Parathyroid adenoma (tissue), 2 donors: ENCODE data around the gene FUOM.
"Not testable (repeated sequence)": the region's sequence is repeated elsewhere in the genome, so short reads cannot be mapped to it uniquely, and the experiment has no call there.

ENCODE experiments used
- H2AFZ ChIP-seq: fragments of 300-600 bp; sonication (generic); one replicate; pipeline ENCODE4 v1.7.0; 2017; ENCODE audit warnings: antibody characterized with exemption, mild to moderate bottlenecking
- H3K27ac ChIP-seq: fragments of 300-600 bp; sonication (generic); one replicate; pipeline ENCODE4 v1.7.0; 2017
- H3K27me3 ChIP-seq: fragments of 300-600 bp; sonication (generic); one replicate; pipeline ENCODE4 v1.7.0; 2017; ENCODE audit warnings: low read length; ENCODE audit not compliant: control insufficient read depth, insufficient read depth
- H3K36me3 ChIP-seq: fragments of 300-600 bp; sonication (generic); one replicate; pipeline ENCODE4 v1.7.0; 2017; ENCODE audit warnings: low read length; ENCODE audit not compliant: control insufficient read depth, insufficient read depth
- H3K4me1 ChIP-seq: fragments of 300-600 bp; sonication (generic); one replicate; pipeline ENCODE4 v1.7.0; 2017; ENCODE audit warnings: control low read depth
- H3K4me2 ChIP-seq: fragments of 300-600 bp; sonication (generic); one replicate; pipeline ENCODE4 v1.7.0; 2017; ENCODE audit warnings: low read length
- H3K4me3 ChIP-seq: fragments of 300-600 bp; sonication (generic); one replicate; pipeline ENCODE4 v1.7.0; 2017; ENCODE audit warnings: low read depth, low read length
- H3K79me2 ChIP-seq: fragments of 300-600 bp; sonication (generic); one replicate; pipeline ENCODE4 v1.7.0; 2017; ENCODE audit warnings: control low read depth
- H3K9ac ChIP-seq: fragments of 300-600 bp; sonication (generic); one replicate; pipeline ENCODE4 v1.7.0; 2017; ENCODE audit warnings: mild to moderate bottlenecking
- H3K9me3 ChIP-seq: fragments of 300-600 bp; sonication (generic); one replicate; pipeline ENCODE4 v1.7.0; 2017; ENCODE audit warnings: low read length; ENCODE audit not compliant: control insufficient read depth
- CTCF ChIP-seq: fragments of 300-600 bp; sonication (generic); IDR thresholded peaks from one replicate; pipeline ENCODE4 v1.7.0; 2017; ENCODE audit warnings: antibody characterized with exemption, mild to moderate bottlenecking
- donor health status: primary hyperparathyroidism.

The FUOM gene

GRCh38 chr10:133379152-133379800, 21.5 kb upstream of the FUOM start, which contains the start of gene PAOX:
PAOX (plus strand) TSS chr10:133379262; CDS start chr10:133379317, 55 bp downstream.
- H3K4me2 ChIP-seq = peak within 1 kb of the TSS; percentile 99
- no peaks in the 10 kb centered on the region for H3K27me3 ChIP-seq
- no peaks in the 10 kb centered on the region for H3K79me2 ChIP-seq
- H3K36me3 ChIP-seq = no peaks in the 10 kb centered on the region
- H2AFZ ChIP-seq = peak within 1 kb of the TSS; percentile 86
- H3K4me1 ChIP-seq = no peaks in the 10 kb centered on the region
- TF ChIP-seq CTCF = no peak
- no peak within 1 kb of the TSS for H3K9ac ChIP-seq
- H3K4me3 ChIP-seq = peak within 1 kb of the TSS; percentile 80
- H3K9me3 ChIP-seq = no peaks in the 10 kb centered on the region
- peak within 1 kb of the TSS; percentile 35 for H3K27ac ChIP-seq

GRCh38 chr10:133378251-133379096, 20.7 kb upstream of the FUOM start:
- Histone ChIP-seq H3K4me2 (peak overlapping the region; percentile 99), H3K9ac (no peak overlapping the region), H3K4me1 (no peaks in the 10 kb centered on the region), H3K36me3 (no peaks in the 10 kb centered on the region), H3K27me3 (no peaks in the 10 kb centered on the region), H3K27ac (peak overlapping the region; percentile 35), H3K79me2 (no peaks in the 10 kb centered on the region), H2AFZ (peak overlapping the region; percentile 86), H3K4me3 (peak overlapping the region; percentile 80), H3K9me3 (no peaks in the 10 kb centered on the region)
- no peak for TF ChIP-seq CTCF

GRCh38 chr10:133377818-133378250, 20.0 kb upstream of the FUOM start:
- no peaks in the 10 kb centered on the region for H3K27me3 ChIP-seq
- H3K79me2 ChIP-seq = no peaks in the 10 kb centered on the region
- no peak overlapping the region for H3K27ac ChIP-seq
- no peaks in the 10 kb centered on the region for H3K36me3 ChIP-seq
- H2AFZ ChIP-seq = peak overlapping the region; percentile 86
- peak overlapping the region; percentile 99 for H3K4me2 ChIP-seq
- no peak overlapping the region for H3K9ac ChIP-seq
- H3K4me1 ChIP-seq = no peaks in the 10 kb centered on the region
- TF ChIP-seq CTCF = no peak
- peak overlapping the region; percentile 80 for H3K4me3 ChIP-seq
- no peaks in the 10 kb centered on the region for H3K9me3 ChIP-seq

- no peaks in the 10 kb centered on the region for H3K4me1 ChIP-seq
- H3K4me2 ChIP-seq = no peak overlapping the region
- H3K79me2 ChIP-seq = no peaks in the 10 kb centered on the region
- H3K9me3 ChIP-seq = no peaks in the 10 kb centered on the region
- H3K9ac ChIP-seq = no peak overlapping the region
- no peaks in the 10 kb centered on the region for H3K27me3 ChIP-seq
- no peak for TF ChIP-seq CTCF
- no peak overlapping the region for H2AFZ ChIP-seq
- no peak overlapping the region for H3K27ac ChIP-seq
- H3K36me3 ChIP-seq = no peaks in the 10 kb centered on the region
- no peak overlapping the region for H3K4me3 ChIP-seq
Observed at GRCh38 chr10:133377025-133377817, 19.4 kb upstream of the FUOM start.

- H3K9me3 ChIP-seq, H3K79me2 ChIP-seq, H3K4me2 ChIP-seq, H3K4me1 ChIP-seq, H3K4me3 ChIP-seq, H3K27me3 ChIP-seq, H3K9ac ChIP-seq, H3K36me3 ChIP-seq, H2AFZ ChIP-seq, H3K27ac ChIP-seq: not testable (repeated sequence)
Observed at GRCh38 chr10:133376183-133376582, 18.4 kb upstream of the FUOM start.
